ENCODE data around the gene PLGRKT.

DNA sequence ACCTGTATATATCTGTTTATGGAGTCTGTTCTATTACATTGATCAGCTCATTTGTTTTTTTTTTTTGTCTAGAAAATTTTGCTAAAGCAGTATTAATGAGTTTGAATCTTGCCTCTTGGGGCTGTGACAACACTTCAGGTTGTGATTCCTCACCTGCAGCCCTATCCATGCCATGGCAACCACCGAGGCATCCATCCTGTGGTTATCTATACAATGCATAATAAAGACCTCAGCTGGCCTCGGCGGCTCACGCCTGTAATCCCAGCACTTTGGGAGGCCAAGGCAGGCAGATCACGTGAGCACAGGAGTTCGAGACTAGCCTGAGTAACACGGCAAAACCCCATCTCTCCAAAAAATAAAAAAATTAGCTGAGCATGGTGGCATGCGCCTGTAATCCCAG is 44.5 kb upstream of the PLGRKT start:
- TF ChIP-seq, protein P1, sequence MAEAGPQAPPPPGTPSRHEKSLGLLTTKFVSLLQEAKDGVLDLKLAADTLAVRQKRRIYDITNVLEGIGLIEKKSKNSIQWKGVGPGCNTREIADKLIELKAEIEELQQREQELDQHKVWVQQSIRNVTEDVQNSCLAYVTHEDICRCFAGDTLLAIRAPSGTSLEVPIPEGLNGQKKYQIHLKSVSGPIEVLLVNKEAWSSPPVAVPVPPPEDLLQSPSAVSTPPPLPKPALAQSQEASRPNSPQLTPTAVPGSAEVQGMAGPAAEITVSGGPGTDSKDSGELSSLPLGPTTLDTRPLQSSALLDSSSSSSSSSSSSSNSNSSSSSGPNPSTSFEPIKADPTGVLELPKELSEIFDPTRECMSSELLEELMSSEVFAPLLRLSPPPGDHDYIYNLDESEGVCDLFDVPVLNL (CRISPR knock-in tag; IDR thresholded peaks at IDR 0.05; ENCODE audit: borderline replicate concordance, low read depth) = no peak
- TF ChIP-seq TP53 (CRISPR knock-in tag; IDR thresholded peaks at IDR 0.05) = no peak
- TF ChIP-seq, protein P2, sequence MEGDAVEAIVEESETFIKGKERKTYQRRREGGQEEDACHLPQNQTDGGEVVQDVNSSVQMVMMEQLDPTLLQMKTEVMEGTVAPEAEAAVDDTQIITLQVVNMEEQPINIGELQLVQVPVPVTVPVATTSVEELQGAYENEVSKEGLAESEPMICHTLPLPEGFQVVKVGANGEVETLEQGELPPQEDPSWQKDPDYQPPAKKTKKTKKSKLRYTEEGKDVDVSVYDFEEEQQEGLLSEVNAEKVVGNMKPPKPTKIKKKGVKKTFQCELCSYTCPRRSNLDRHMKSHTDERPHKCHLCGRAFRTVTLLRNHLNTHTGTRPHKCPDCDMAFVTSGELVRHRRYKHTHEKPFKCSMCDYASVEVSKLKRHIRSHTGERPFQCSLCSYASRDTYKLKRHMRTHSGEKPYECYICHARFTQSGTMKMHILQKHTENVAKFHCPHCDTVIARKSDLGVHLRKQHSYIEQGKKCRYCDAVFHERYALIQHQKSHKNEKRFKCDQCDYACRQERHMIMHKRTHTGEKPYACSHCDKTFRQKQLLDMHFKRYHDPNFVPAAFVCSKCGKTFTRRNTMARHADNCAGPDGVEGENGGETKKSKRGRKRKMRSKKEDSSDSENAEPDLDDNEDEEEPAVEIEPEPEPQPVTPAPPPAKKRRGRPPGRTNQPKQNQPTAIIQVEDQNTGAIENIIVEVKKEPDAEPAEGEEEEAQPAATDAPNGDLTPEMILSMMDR (IDR thresholded peaks at IDR 0.05) = no peak
- TF ChIP-seq TEAD4 (CRISPR knock-in tag; IDR thresholded peaks at IDR 0.05) = no peak
- no peak for TF ChIP-seq NR2C2 (CRISPR knock-in tag; IDR thresholded peaks at IDR 0.05)
